H9 (cell line): ENCODE data around the gene DSCAM. TPM values are rescaled to one million over a fixed set of nuclear protein-coding genes. Genes with fewer than 3 reads are reported as not detected.

Experiments used
- DNase-seq: peaks from one replicate; pipeline ENCODE4 v3.0.0-alpha.2; 2017
- H2AFZ ChIP-seq: one replicate; pipeline ENCODE4 v1.6.1; 2013; ENCODE audit warnings: mild to moderate bottlenecking, low read length, control low read depth, moderate library complexity
- H2AK5ac ChIP-seq: 2 replicates; pipeline ENCODE4 v1.6.1; 2013; ENCODE audit warnings: low read length, control low read depth, mixed read lengths; ENCODE audit not compliant: insufficient read length
- H2BK120ac ChIP-seq: one replicate; pipeline ENCODE4 v1.6.1; 2013; ENCODE audit warnings: low read depth, mild to moderate bottlenecking, low read length, control low read depth, inconsistent platforms; ENCODE audit not compliant: poor library complexity, severe bottlenecking
- H2BK12ac ChIP-seq: 2 replicates; pipeline ENCODE4 v1.6.1; 2013; ENCODE audit warnings: low read length, control low read depth, mixed read lengths, low read depth; ENCODE audit not compliant: insufficient read length
- H2BK15ac ChIP-seq: 2 replicates; pipeline ENCODE4 v1.6.1; 2013; ENCODE audit warnings: low read depth, low read length, control low read depth
- H2BK20ac ChIP-seq: one replicate; pipeline ENCODE4 v1.6.1; 2013; ENCODE audit warnings: low read depth, mild to moderate bottlenecking, low read length, control low read depth, inconsistent platforms; ENCODE audit not compliant: poor library complexity, severe bottlenecking
- H2BK5ac ChIP-seq: 2 replicates; pipeline ENCODE4 v1.6.1; 2013; ENCODE audit warnings: low read length, control low read depth, mixed read lengths; ENCODE audit not compliant: insufficient read length
- H3K14ac ChIP-seq: 2 replicates; pipeline ENCODE4 v1.6.1; 2013; ENCODE audit warnings: low read length, control low read depth; ENCODE audit not compliant: insufficient read depth
- H3K18ac ChIP-seq: 2 replicates; pipeline ENCODE4 v1.6.1; 2013; ENCODE audit warnings: low read depth, mild to moderate bottlenecking, mixed read lengths, low read length, control low read depth; ENCODE audit not compliant: insufficient read length
- H3K23ac ChIP-seq: 2 replicates; pipeline ENCODE4 v1.6.1; 2013; ENCODE audit warnings: low read length, control low read depth, mixed read lengths, low read depth; ENCODE audit not compliant: insufficient read length
- H3K23me2 ChIP-seq: 2 replicates; pipeline ENCODE4 v1.6.1; 2013; ENCODE audit warnings: low read depth, mild to moderate bottlenecking, mixed read lengths, low read length, control low read depth; ENCODE audit not compliant: insufficient read length, poor library complexity, severe bottlenecking
- H3K27ac ChIP-seq: 2 replicates; pipeline ENCODE4 v1.5.1; 2013; ENCODE audit warnings: low read length, control low read depth, mixed read lengths, low read depth; ENCODE audit not compliant: insufficient read length
- H3K27me3 ChIP-seq: 2 replicates; pipeline ENCODE4 v1.6.1; 2013; ENCODE audit warnings: low read length, control low read depth, inconsistent platforms; ENCODE audit not compliant: insufficient read depth
- H3K4ac ChIP-seq: 2 replicates; pipeline ENCODE4 v1.6.1; 2013; ENCODE audit warnings: low read depth, mild to moderate bottlenecking, control low read depth, inconsistent platforms, low read length, moderate library complexity
- H3K4me1 ChIP-seq: 2 replicates; pipeline ENCODE4 v1.6.1; 2013; ENCODE audit warnings: low read length, control low read depth, inconsistent platforms; ENCODE audit not compliant: insufficient read depth
- H3K4me2 ChIP-seq: 2 replicates; pipeline ENCODE4 v1.6.1; 2013; ENCODE audit warnings: low read length, control low read depth, mixed read lengths; ENCODE audit not compliant: insufficient read length, insufficient read depth
- H3K56ac ChIP-seq: 2 replicates; pipeline ENCODE4 v1.6.1; 2013; ENCODE audit warnings: low read depth, mild to moderate bottlenecking, mixed read lengths, low read length, control low read depth; ENCODE audit not compliant: insufficient read length
- H3K79me1 ChIP-seq: 2 replicates; pipeline ENCODE4 v1.6.1; 2013; ENCODE audit warnings: low read depth, mild to moderate bottlenecking, moderate library complexity, low read length, control low read depth, inconsistent platforms; ENCODE audit not compliant: insufficient read depth, poor library complexity, severe bottlenecking
- H3K79me2 ChIP-seq: 2 replicates; pipeline ENCODE4 v1.6.1; 2013; ENCODE audit warnings: low read length, control low read depth, inconsistent platforms; ENCODE audit not compliant: insufficient read depth
- H3K9ac ChIP-seq: 2 replicates; pipeline ENCODE4 v1.6.1; 2013; ENCODE audit warnings: low read length, control low read depth, mixed read lengths; ENCODE audit not compliant: insufficient read length; ENCODE audit errors: extremely low read depth
- H3K9me3 ChIP-seq: one replicate; pipeline ENCODE4 v1.6.1; 2013; ENCODE audit warnings: low read depth, low read length, inconsistent platforms; ENCODE audit not compliant: control insufficient read depth
- H3T11ph ChIP-seq: one replicate; pipeline ENCODE4 v1.6.1; 2013; ENCODE audit warnings: mild to moderate bottlenecking, low read length, control low read depth, inconsistent platforms
- H4K20me1 ChIP-seq: one replicate; pipeline ENCODE4 v1.6.1; 2013; ENCODE audit not compliant: control insufficient read depth, insufficient read length, insufficient read depth
- H4K5ac ChIP-seq: 2 replicates; pipeline ENCODE4 v1.6.1; 2013; ENCODE audit warnings: low read depth, mild to moderate bottlenecking, mixed read lengths, low read length, control low read depth; ENCODE audit not compliant: insufficient read length
- H4K8ac ChIP-seq: replicated peaks from 2 replicates; pipeline ENCODE4 v1.6.1; 2013; ENCODE audit warnings: low read length, control low read depth, mixed read lengths, low read depth; ENCODE audit not compliant: insufficient read length
- H4K91ac ChIP-seq: 2 replicates; pipeline ENCODE4 v1.6.1; 2013; ENCODE audit warnings: low read depth, mild to moderate bottlenecking, moderate library complexity, mixed read lengths, low read length, control low read depth; ENCODE audit not compliant: insufficient read length
- H3K27ac Mint-ChIP-seq, 3 experiments: 2 replicates in 2 of 3; 3 replicates in 1 of 3; pipeline ENCODE4 v1.8.0; 2020 to 2021; ENCODE audit warnings: mixed read lengths in 3 of 3, mild to moderate bottlenecking in 1 of 3, moderate library complexity in 1 of 3
- H3K27me3 Mint-ChIP-seq: 2 replicates; pipeline ENCODE4 v1.8.0; 2021; ENCODE audit warnings: low read depth, mild to moderate bottlenecking, moderate library complexity, mixed read lengths
- H3K36me3 Mint-ChIP-seq, 3 experiments: 2 replicates in 2 of 3; 3 replicates in 1 of 3; pipeline ENCODE4 v1.8.0; 2020 to 2021; ENCODE audit warnings: low read depth in 3 of 3, mixed read lengths in 3 of 3; ENCODE audit not compliant: insufficient read depth in 1 of 3
- H3K4me1 Mint-ChIP-seq, 2 experiments: 2 replicates each; pipeline ENCODE4 v1.8.0; 2020; ENCODE audit warnings: mixed read lengths in 2 of 2
- H3K4me3 Mint-ChIP-seq, 2 experiments: 2 replicates in 1 of 2; 3 replicates in 1 of 2; pipeline ENCODE4 v1.8.0; 2020 to 2021; ENCODE audit warnings: mild to moderate bottlenecking in 2 of 2, mixed read lengths in 2 of 2, moderate library complexity in 1 of 2
- H3K9me3 Mint-ChIP-seq, 2 experiments: 2 replicates in 1 of 2; 3 replicates in 1 of 2; pipeline ENCODE4 v1.8.0; 2020; ENCODE audit warnings: mild to moderate bottlenecking in 2 of 2, mixed read lengths in 2 of 2, moderate library complexity in 1 of 2
- whole genome bisulfite sequencing: extraction: QIAGEN DNeasy Blood & Tissue Kit; methylation state at CpG from one replicate; pipeline ENCODE4 v1.1.7; 2013; ENCODE audit warnings: missing lambda C conversion rate, low lambda C conversion rate, mixed read lengths; ENCODE audit not compliant: insufficient read length; ENCODE audit errors: extremely low coverage; 5-methylcytosine and 5-hydroxymethylcytosine counted together
- total RNA-seq: library from RNA; stranded (reverse); gene quantifications from 2 replicates; pipeline ENCODE4 v1.2.1, GENCODE V29; 2021
- TF ChIP-seq, protein P1 (sequence below): fragments of 200-600 bp; sonication (generic); conservative IDR thresholded peaks from 3 replicates; pipeline ENCODE4 v1.8.0; 2021; ENCODE audit warnings: antibody characterized with exemption, mild to moderate bottlenecking

DSCAM gene
- total RNA-seq, 1 experiment from 2014 or later = 0.17 TPM

DNA sequence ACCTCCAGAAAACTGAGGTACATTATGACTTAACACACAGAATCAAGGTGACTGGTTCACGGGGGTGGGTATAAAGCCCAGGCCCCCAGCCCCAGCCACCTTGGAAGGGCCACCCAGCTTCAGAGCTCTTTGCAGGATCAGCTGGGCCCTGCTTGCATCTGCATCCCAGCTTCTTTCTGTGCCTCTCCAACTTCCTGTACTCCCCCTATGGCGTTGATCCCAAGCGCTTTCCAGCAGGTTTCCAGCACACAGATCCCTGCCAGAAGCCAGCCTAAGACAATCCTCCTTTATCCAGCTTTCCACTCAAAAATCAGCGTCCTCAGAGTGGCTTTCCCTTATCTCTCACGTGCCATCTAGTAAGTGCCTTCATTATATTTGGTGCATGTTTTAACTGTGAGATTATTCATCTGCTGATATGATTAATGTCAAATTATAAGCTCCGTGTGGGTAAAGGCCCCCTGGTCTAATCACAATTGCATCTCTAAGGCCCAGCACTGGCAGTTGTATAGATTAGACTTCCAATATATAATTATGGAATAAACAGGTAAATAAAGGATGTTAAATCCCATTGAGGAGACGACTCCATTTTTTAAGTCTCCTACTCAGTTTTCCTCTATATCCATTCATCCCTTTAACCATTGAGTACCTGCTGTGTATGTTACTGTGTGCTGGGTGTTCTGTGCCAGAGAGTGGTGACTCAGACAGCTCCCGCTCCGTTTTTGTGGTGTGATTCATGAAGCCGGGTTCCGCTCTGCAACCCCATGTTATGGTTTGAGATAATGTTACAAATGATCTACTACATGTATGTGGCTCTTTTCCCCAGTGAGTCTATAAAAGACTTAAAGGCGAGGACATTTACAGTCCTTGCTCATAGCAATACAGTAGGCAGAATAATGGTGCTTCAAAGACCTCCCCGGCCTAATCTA lies 592.2 kb downstream of the DSCAM start:
- no peak overlapping the region for H2BK12ac ChIP-seq
- no peaks in the 10 kb centered on the region for H3K79me2 ChIP-seq
- H4K91ac ChIP-seq = no peak overlapping the region
- H3T11ph ChIP-seq = no peak overlapping the region
- no peaks in the 10 kb centered on the region for H3K79me1 ChIP-seq
- no peak overlapping the region for H2BK120ac ChIP-seq
- no peaks in the 10 kb centered on the region for H3K4me1 ChIP-seq
- H3K4me2 ChIP-seq = no peak overlapping the region
- H4K5ac ChIP-seq = no peak overlapping the region
- H3K14ac ChIP-seq = no peak overlapping the region
- no peak for DNase-seq
- Mint-ChIP-seq H3K4me1 (peaks cover 5 to 6% of the 10 kb centered on the region in 2 experiments), H3K36me3 (peaks cover 2 to 3% (median 3%) of the 10 kb centered on the region in 3 experiments; a peak in 2 of 7 replicates), H3K27ac (0 out of 7 replicates have a peak overlapping the region, but pooled peaks of 2 of the 3 experiments have one; percentile 47 to 53), H3K4me3 (no peak overlapping the region), H3K9me3 (peaks cover 9 to 19% of the 10 kb centered on the region in 2 experiments; a peak in 4 of 5 replicates), H3K27me3 (peaks cover 2% of the 10 kb centered on the region; the same call in 1 of the 2 replicates)
- no peaks in the 10 kb centered on the region for H4K20me1 ChIP-seq
- H3K9me3 ChIP-seq = no peaks in the 10 kb centered on the region
- no peak overlapping the region for H3K27ac ChIP-seq
- H3K23me2 ChIP-seq = no peaks in the 10 kb centered on the region
- TF ChIP-seq, protein P1, sequence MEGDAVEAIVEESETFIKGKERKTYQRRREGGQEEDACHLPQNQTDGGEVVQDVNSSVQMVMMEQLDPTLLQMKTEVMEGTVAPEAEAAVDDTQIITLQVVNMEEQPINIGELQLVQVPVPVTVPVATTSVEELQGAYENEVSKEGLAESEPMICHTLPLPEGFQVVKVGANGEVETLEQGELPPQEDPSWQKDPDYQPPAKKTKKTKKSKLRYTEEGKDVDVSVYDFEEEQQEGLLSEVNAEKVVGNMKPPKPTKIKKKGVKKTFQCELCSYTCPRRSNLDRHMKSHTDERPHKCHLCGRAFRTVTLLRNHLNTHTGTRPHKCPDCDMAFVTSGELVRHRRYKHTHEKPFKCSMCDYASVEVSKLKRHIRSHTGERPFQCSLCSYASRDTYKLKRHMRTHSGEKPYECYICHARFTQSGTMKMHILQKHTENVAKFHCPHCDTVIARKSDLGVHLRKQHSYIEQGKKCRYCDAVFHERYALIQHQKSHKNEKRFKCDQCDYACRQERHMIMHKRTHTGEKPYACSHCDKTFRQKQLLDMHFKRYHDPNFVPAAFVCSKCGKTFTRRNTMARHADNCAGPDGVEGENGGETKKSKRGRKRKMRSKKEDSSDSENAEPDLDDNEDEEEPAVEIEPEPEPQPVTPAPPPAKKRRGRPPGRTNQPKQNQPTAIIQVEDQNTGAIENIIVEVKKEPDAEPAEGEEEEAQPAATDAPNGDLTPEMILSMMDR = no peak
- WGBS = no CpG with 5 or more reads among the region's 13 CpGs
- no peak overlapping the region for H3K4ac ChIP-seq
- H3K18ac ChIP-seq = no peak overlapping the region
- no peak overlapping the region for H3K56ac ChIP-seq
- H3K23ac ChIP-seq = no peak overlapping the region
- no peaks in the 10 kb centered on the region for H3K27me3 ChIP-seq
- H2BK20ac ChIP-seq = no peak overlapping the region
- no peak overlapping the region for H2AK5ac ChIP-seq
- H3K9ac ChIP-seq = no peak overlapping the region
- H2AFZ ChIP-seq = no peak overlapping the region
- H2BK15ac ChIP-seq = no peak overlapping the region
- no peak overlapping the region for H2BK5ac ChIP-seq
- no peak overlapping the region for H4K8ac ChIP-seq
